ENCODE data around the gene IGSF6. TPM values are rescaled to one million over a fixed set of nuclear protein-coding genes. Genes with fewer than 3 reads are reported as not detected.
"Not testable (repeated sequence)": the region's sequence is repeated elsewhere in the genome, so short reads cannot be mapped to it uniquely, and the experiment has no call there.

Gene IGSF6
- total RNA-seq, 1 experiment from 2014 or later = 0.23 TPM

GRCh38 chr16:21610006-21610544 lies 42.3 kb downstream of the IGSF6 start:
- Histone ChIP-seq H3K36me3 (ENCODE audit: control insufficient read depth, insufficient read depth, low read length) (no peaks in the 10 kb centered on the region), H3K4me1 (ENCODE audit: control insufficient read depth, insufficient read depth, low read length) (peaks cover 11% of the 10 kb centered on the region; the same call in 1 of the 2 replicates), H3K27me3 (ENCODE audit: control insufficient read depth, insufficient read depth, low read length) (no peaks in the 10 kb centered on the region), H3K9me3 (ENCODE audit: control insufficient read depth, insufficient read depth, low read depth, low read length) (no peaks in the 10 kb centered on the region), H3K4me3 (ENCODE audit: low read depth in 2 of 2, low read length in 2 of 2) (no peak overlapping the region), H3K27ac (ENCODE audit: low read length) (no peak overlapping the region)
- ATAC-seq (no peak), DNase-seq (ENCODE audit: low read depth, low spot score) (no peak)
- no TSS peak for BruUV-seq (replicated peaks)
- CTCF ChIA-PET = no interaction called here
- intact Hi-C loops (cut with micrococcal nuclease; ENCODE audit: unreplicated experiment) (no loop called here), in situ Hi-C loops (cut with HindIII; ENCODE audit: low pct_unique_long_range_greater_than_20kb, low sequenced_read_pairs) (no loop called here)
- TF ChIP-seq, protein P1, sequence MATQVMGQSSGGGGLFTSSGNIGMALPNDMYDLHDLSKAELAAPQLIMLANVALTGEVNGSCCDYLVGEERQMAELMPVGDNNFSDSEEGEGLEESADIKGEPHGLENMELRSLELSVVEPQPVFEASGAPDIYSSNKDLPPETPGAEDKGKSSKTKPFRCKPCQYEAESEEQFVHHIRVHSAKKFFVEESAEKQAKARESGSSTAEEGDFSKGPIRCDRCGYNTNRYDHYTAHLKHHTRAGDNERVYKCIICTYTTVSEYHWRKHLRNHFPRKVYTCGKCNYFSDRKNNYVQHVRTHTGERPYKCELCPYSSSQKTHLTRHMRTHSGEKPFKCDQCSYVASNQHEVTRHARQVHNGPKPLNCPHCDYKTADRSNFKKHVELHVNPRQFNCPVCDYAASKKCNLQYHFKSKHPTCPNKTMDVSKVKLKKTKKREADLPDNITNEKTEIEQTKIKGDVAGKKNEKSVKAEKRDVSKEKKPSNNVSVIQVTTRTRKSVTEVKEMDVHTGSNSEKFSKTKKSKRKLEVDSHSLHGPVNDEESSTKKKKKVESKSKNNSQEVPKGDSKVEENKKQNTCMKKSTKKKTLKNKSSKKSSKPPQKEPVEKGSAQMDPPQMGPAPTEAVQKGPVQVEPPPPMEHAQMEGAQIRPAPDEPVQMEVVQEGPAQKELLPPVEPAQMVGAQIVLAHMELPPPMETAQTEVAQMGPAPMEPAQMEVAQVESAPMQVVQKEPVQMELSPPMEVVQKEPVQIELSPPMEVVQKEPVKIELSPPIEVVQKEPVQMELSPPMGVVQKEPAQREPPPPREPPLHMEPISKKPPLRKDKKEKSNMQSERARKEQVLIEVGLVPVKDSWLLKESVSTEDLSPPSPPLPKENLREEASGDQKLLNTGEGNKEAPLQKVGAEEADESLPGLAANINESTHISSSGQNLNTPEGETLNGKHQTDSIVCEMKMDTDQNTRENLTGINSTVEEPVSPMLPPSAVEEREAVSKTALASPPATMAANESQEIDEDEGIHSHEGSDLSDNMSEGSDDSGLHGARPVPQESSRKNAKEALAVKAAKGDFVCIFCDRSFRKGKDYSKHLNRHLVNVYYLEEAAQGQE (IDR thresholded peaks at IDR 0.05; ENCODE audit: insufficient read depth in 1 of 2, low read depth in 2 of 2, low read length in 1 of 2) = no peak
- TF ChIP-seq POLR2AphosphoS5 (IDR thresholded peaks at IDR 0.05; ENCODE audit: low read depth, low read length) (no peak), CTCF (IDR thresholded peaks at IDR 0.05) (no peak), TCF7L2 (IDR thresholded peaks at IDR 0.05; ENCODE audit: low read depth, low read length) (no peak), SIN3A (IDR thresholded peaks at IDR 0.05; ENCODE audit: borderline replicate concordance, insufficient read depth, low read depth, low read length) (no peak)
- POLR2A ChIA-PET = no interaction called here

DNA sequence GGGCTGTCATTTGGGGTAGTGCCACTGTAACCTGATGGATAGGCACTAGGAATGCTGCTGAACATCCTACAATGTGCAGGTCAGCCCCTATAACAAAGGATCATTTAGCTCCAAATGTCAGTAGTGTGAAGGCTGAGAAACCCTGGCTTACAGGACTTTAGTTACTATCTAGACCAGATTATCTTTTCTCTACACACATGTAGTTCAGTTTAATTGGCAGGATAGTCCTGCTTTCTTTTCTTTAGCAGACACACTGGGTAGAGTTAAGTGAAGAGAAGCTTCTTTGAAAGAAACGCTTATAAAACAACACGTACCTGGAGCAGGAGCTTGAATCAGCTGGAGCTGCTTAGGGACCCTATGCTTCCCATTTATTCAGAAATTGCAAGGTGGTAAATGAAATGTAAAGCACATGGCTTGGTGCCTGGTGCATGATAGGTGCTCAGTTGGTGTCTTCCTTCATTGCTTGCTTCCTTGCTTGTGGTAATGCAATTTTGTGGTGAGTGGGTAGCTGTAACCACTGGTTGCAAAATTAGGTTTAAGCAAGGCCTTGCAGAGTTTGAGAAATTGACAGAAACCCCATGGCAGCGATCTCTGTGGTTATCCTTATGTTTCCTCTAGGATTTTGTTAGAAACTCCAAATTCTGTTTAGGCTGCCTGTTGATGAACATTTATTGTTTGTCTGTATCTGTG lies 43.6 kb downstream of the IGSF6 start:
- no peak for ATAC-seq
- ChIA-PET CTCF (no interaction called here), POLR2A (no interaction called here)
- Histone ChIP-seq H3K9me3 (ENCODE audit: control insufficient read depth, insufficient read depth, low read depth, low read length) (no peaks in the 10 kb centered on the region), H3K4me3 (ENCODE audit: low read depth in 2 of 2, low read length in 2 of 2) (no peak overlapping the region), H3K4me1 (ENCODE audit: control insufficient read depth, insufficient read depth, low read length) (peaks cover 11% of the 10 kb centered on the region; the same call in 1 of the 2 replicates), H3K36me3 (ENCODE audit: control insufficient read depth, insufficient read depth, low read length) (no peaks in the 10 kb centered on the region), H3K27ac (ENCODE audit: low read length) (no peak overlapping the region), H3K27me3 (ENCODE audit: control insufficient read depth, insufficient read depth, low read length) (no peaks in the 10 kb centered on the region)
- TF ChIP-seq, protein P1 (IDR thresholded peaks at IDR 0.05; ENCODE audit: insufficient read depth in 1 of 2, low read depth in 2 of 2, low read length in 1 of 2) = no peak
- TF ChIP-seq TCF7L2 (IDR thresholded peaks at IDR 0.05; ENCODE audit: low read depth, low read length) (no peak), POLR2AphosphoS5 (IDR thresholded peaks at IDR 0.05; ENCODE audit: low read depth, low read length) (no peak), CTCF (IDR thresholded peaks at IDR 0.05) (no peak), SIN3A (IDR thresholded peaks at IDR 0.05; ENCODE audit: borderline replicate concordance, insufficient read depth, low read depth, low read length) (no peak)
- in situ Hi-C loops (cut with HindIII; ENCODE audit: low pct_unique_long_range_greater_than_20kb, low sequenced_read_pairs) = no loop called here
- DNase-seq (ENCODE audit: low read depth, low spot score) = no peak
- no TSS peak for BruUV-seq (replicated peaks)
- intact Hi-C loops (cut with micrococcal nuclease; ENCODE audit: unreplicated experiment) = no loop called here

- H3K4me3 ChIP-seq (ENCODE audit: low read depth in 2 of 2, low read length in 2 of 2); H3K27ac ChIP-seq (ENCODE audit: low read length); CTCF ChIA-PET; DNase-seq (ENCODE audit: low read depth, low spot score); ATAC-seq; BruUV-seq (replicated peaks); H3K36me3 ChIP-seq (ENCODE audit: control insufficient read depth, insufficient read depth, low read length); intact Hi-C loops (cut with micrococcal nuclease; ENCODE audit: unreplicated experiment); H3K9me3 ChIP-seq (ENCODE audit: control insufficient read depth, insufficient read depth, low read depth, low read length); in situ Hi-C loops (cut with HindIII; ENCODE audit: low pct_unique_long_range_greater_than_20kb, low sequenced_read_pairs); H3K27me3 ChIP-seq (ENCODE audit: control insufficient read depth, insufficient read depth, low read length): not testable (repeated sequence)
- peaks cover 16% of the 10 kb centered on the region for H3K4me1 ChIP-seq (ENCODE audit: control insufficient read depth, insufficient read depth, low read length)
- POLR2A ChIA-PET = interaction anchor here (0.7 kb wide), 1 partner anchor 30 kb away, joined by 3 read pairs; no protein-coding TSS in a partner anchor
These were observed 46.6 kb downstream of the IGSF6 start for GRCh38 chr16:21605848-21606247.

Measured in Panc1 (cell line).